Adrenal gland (tissue), 12 donors: ENCODE results near the gene ASTN2. TPM values are rescaled to one million over a fixed set of nuclear protein-coding genes. Genes with fewer than 3 reads are reported as not detected.

ENCODE experiments used
- DNase-seq, 7 donors: peaks; one replicate each; pipeline ENCODE4 v3.0.0-alpha.2; 2019 to 2020
- H3K27ac ChIP-seq, 5 donors: fragments of 200-600 bp; sonication (generic) in 4 of 5; 1 replicate in 3 of 5; 2 replicates in 2 of 5; pipeline versions ENCODE4 v1.5.1 to v1.8.0; 2016 to 2020; ENCODE audit warnings: mild to moderate bottlenecking in 1 of 5
- H3K27me3 ChIP-seq: fragments of 200-600 bp; 2 replicates; pipeline ENCODE4 v1.8.0; 2021
- H3K36me3 ChIP-seq, 2 donors: fragments of 200-600 bp; replicated peaks in 1 of 2; 1 replicate in 1 of 2; 2 replicates in 1 of 2; pipeline versions ENCODE4 v1.5.1 to v1.8.0; 2018 to 2022
- H3K4me1 ChIP-seq, 2 donors: fragments of 200-600 bp; replicated peaks in 1 of 2; 1 replicate in 1 of 2; 2 replicates in 1 of 2; pipeline versions ENCODE4 v1.5.1 to v1.8.0; 2018 to 2021
- H3K4me3 ChIP-seq, 4 donors: fragments of 200-600 bp; sonication (generic) in 3 of 4; one replicate each; pipeline ENCODE4 v1.5.1; 2016 to 2018
- H3K9me3 ChIP-seq, 3 donors: fragments of 200-600 bp; sonication (generic) in 1 of 3; replicated peaks in 1 of 3; 1 replicate in 2 of 3; 2 replicates in 1 of 3; pipeline versions ENCODE4 v1.5.1 to v1.8.0; 2016 to 2021
- POLR2A ChIP-seq, 2 donors: fragments of 450-650 bp; IDR thresholded peaks; one replicate each; pipeline ENCODE4 v1.6.1; 2017; ENCODE audit warnings: antibody characterized with exemption in 2 of 2, mild to moderate bottlenecking in 2 of 2, moderate library complexity in 1 of 2
- WGBS, 4 donors: extraction: QIAGEN DNeasy Blood & Tissue Kit in 2 of 4; methylation state at CpG; one replicate each; pipeline versions ENCODE4 v1.1.5 to v1.1.7; 2013 to 2017; 5-methylcytosine and 5-hydroxymethylcytosine counted together
- intact Hi-C, 2 donors: fragments of 100-400 bp; cut with DNase I; formaldehyde crosslinking; loops; one replicate each; pipeline versions ENCODE4 v1.14.1 to v1.15.0; 2022 to 2023
- polyA plus RNA-seq, 3 donors: library from polyadenylated mRNA; stranded (reverse); fragments of 200-250 nt in 2 of 3; fragments of 350-450 nt in 1 of 3; fragmentation: Illumina TruSeq in 1 of 3; extraction: RNeasy Lipid Tissue Mini Kit (QIAGEN cat#74804) in 1 of 3; gene quantifications; one replicate each; pipeline ENCODE4 v1.2.3, GENCODE V29; 2013 to 2014
- total RNA-seq, 9 donors: library from RNA; depleted of rRNA in 4 of 9; stranded (reverse); fragments of >200 nt in 4 of 9; fragments of 120-200 nt in 1 of 9; fragmentation: NEBNext Ultra II Directional in 1 of 9; extraction: Animal tissue kit (Norgen Biotek cat#: 25700) in 1 of 9; gene quantifications; one replicate each; pipeline versions ENCODE4 v1.1.0 to v1.2.4, GENCODE V29; 2013 to 2023
- TF ChIP-seq, protein P1 (sequence below), 6 experiments: fragments of 450-650 bp in 4 of 6; fragments of 200-600 bp in 2 of 6; sonication (generic) in 1 of 6; IDR thresholded peaks; 1 replicate in 5 of 6; 2 replicates in 1 of 6; pipeline versions ENCODE4 v1.5.1 to v1.8.0; 2016 to 2021; ENCODE audit warnings: antibody characterized with exemption in 6 of 6, mild to moderate bottlenecking in 2 of 6, moderate library complexity in 1 of 6
- donor health status: healthy with polysubstance abuse.
- donor health status: Bipolar disorder and iron deficiency.
- donor health status: DM: yes; HTN: yes; CAD: no.
- donor health status: DM: no; HTN: no; CAD: no.
- donor health status: DM: no; HTN: no; CAD: no.
- donor health status: DM: yes; HTN: yes; CAD: no.

ASTN2 gene
- total and polyA plus RNA-seq, 12 donors = 2.5 to 15.6 (median 6.8) TPM

DNA sequence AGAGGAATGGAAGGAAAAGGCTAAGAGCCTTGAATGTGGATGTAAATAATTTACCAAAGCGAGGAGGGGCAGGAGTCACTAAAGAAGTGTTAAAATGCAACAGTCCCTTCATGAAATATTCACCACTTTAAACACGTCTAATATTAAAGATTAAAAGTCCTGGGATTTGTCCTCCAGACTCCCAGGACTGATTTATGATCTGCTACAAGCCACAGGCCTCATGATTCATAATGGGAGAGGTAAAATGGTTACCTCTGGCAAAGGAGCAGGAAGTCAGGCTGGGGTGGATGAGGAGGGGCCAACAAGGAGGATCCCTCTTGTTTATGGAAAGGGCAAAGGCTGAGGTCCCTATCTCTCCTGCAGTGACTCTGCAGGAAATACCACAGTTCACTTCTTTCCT, 435.4 kb downstream of the ASTN2 start:
- no peaks in the 10 kb centered on the region for H3K9me3 ChIP-seq
- no peaks in the 10 kb centered on the region for H3K4me1 ChIP-seq
- H3K36me3 ChIP-seq = no peaks in the 10 kb centered on the region
- no peak overlapping the region for H3K4me3 ChIP-seq
- no peak for DNase-seq
- no peak for TF ChIP-seq POLR2A (IDR thresholded peaks at IDR 0.05)
- TF ChIP-seq, protein P1, sequence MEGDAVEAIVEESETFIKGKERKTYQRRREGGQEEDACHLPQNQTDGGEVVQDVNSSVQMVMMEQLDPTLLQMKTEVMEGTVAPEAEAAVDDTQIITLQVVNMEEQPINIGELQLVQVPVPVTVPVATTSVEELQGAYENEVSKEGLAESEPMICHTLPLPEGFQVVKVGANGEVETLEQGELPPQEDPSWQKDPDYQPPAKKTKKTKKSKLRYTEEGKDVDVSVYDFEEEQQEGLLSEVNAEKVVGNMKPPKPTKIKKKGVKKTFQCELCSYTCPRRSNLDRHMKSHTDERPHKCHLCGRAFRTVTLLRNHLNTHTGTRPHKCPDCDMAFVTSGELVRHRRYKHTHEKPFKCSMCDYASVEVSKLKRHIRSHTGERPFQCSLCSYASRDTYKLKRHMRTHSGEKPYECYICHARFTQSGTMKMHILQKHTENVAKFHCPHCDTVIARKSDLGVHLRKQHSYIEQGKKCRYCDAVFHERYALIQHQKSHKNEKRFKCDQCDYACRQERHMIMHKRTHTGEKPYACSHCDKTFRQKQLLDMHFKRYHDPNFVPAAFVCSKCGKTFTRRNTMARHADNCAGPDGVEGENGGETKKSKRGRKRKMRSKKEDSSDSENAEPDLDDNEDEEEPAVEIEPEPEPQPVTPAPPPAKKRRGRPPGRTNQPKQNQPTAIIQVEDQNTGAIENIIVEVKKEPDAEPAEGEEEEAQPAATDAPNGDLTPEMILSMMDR (IDR thresholded peaks at IDR 0.05) = no peak
- H3K27ac ChIP-seq = no peak overlapping the region
- H3K27me3 ChIP-seq = no peaks in the 10 kb centered on the region
- intact Hi-C loops = no loop called here
- WGBS, 4 donors = 30 to 39% (median 37%) methylated on average over 2 of the region's 2 CpGs

DNA sequence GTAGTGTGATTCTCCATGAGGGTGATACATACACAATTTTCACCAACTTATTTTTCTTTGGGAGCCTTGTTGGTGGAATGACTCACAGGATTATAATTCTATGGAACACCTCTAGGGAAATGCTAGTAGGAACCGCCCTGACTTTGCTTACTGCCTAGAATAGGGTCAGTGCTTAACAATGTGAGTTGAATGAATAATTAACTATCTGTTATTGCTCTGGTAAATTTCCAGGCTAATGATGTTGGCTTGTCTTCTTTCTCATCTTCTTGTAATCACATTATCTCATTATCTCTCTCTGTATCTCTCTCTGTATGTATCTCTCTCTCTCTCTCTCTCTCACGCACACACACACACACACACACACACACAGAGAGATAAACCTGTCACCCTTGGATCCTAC, 436.7 kb downstream of the ASTN2 start:
- Histone ChIP-seq H3K27ac (no peak overlapping the region), H3K36me3 (no peaks in the 10 kb centered on the region), H3K9me3 (no peaks in the 10 kb centered on the region), H3K4me1 (no peaks in the 10 kb centered on the region), H3K4me3 (no peak overlapping the region), H3K27me3 (no peaks in the 10 kb centered on the region)
- intact Hi-C loops = no loop called here
- DNase-seq = no peak
- WGBS, 4 donors = 56 to 78% (median 64%) methylated on average over 2 of the region's 2 CpGs
- no peak for TF ChIP-seq POLR2A (IDR thresholded peaks at IDR 0.05)
- TF ChIP-seq, protein P1 (IDR thresholded peaks at IDR 0.05) = no peak

DNA sequence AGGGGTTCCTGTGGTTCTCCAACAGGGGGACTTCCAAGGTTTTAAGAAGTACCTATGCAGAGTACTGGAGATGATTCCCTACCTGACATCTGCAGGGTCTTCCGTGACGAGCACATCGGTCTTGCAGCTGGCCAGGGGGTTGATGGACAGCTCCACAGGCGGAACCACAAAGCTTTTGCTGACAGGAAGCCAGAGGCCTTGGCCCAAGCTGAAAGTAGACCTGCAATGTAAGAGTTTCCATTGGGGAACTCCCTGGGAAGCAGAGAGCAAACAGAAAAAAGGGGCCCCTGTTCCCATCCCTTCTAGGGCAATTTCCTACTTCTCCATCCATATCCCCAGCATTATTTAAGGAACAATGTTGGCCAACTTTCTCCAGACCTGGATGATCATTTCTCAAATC, 439.7 kb downstream of the ASTN2 start:
- no peaks in the 10 kb centered on the region for H3K27me3 ChIP-seq
- no peaks in the 10 kb centered on the region for H3K9me3 ChIP-seq
- 52 to 88% (median 70%) methylated on average over 4 of the region's 4 CpGs for WGBS, 4 donors
- H3K4me3 ChIP-seq = no peak overlapping the region
- H3K4me1 ChIP-seq = no peaks in the 10 kb centered on the region
- no peak for DNase-seq
- H3K27ac ChIP-seq = no peak overlapping the region
- TF ChIP-seq, protein P1 (IDR thresholded peaks at IDR 0.05) = no peak
- TF ChIP-seq POLR2A (IDR thresholded peaks at IDR 0.05) = no peak
- no peaks in the 10 kb centered on the region for H3K36me3 ChIP-seq
- intact Hi-C loops = no loop called here

DNA sequence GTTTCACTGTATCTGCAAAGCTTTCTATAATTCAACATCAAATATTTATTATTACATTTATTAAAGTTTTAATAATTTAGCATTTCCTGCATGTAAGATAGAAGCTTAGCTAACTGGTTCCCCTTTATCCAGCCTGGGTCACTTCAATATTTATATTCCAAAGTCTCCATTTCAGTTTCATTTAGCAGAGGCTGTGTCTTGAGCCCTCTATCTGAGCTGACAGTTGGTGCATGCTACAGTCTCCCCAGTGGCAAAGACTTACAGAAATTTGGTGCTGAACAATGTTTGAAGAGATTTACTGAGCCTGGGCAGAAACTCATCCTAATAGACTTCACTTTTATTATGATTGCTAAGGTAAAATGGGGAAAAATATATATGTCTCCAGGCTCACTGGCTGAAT, 448.7 kb downstream of the ASTN2 start:
- TF ChIP-seq, protein P1 (IDR thresholded peaks at IDR 0.05) = no peak
- no peak for TF ChIP-seq POLR2A (IDR thresholded peaks at IDR 0.05)
- Histone ChIP-seq H3K4me1 (no peaks in the 10 kb centered on the region), H3K27me3 (no peaks in the 10 kb centered on the region), H3K4me3 (no peak overlapping the region), H3K27ac (no peak overlapping the region), H3K36me3 (no peaks in the 10 kb centered on the region), H3K9me3 (no peaks in the 10 kb centered on the region)
- DNase-seq = no peak
- intact Hi-C loops = no loop called here
